Fibroblast of the conjunctiva (primary cell): ENCODE results near the gene JOSD1.

Experiments used
- DNase-seq: peaks from one replicate; pipeline ENCODE4 v3.0.0-alpha.2; 2010; ENCODE audit warnings: low read depth

Gene JOSD1

DNA sequence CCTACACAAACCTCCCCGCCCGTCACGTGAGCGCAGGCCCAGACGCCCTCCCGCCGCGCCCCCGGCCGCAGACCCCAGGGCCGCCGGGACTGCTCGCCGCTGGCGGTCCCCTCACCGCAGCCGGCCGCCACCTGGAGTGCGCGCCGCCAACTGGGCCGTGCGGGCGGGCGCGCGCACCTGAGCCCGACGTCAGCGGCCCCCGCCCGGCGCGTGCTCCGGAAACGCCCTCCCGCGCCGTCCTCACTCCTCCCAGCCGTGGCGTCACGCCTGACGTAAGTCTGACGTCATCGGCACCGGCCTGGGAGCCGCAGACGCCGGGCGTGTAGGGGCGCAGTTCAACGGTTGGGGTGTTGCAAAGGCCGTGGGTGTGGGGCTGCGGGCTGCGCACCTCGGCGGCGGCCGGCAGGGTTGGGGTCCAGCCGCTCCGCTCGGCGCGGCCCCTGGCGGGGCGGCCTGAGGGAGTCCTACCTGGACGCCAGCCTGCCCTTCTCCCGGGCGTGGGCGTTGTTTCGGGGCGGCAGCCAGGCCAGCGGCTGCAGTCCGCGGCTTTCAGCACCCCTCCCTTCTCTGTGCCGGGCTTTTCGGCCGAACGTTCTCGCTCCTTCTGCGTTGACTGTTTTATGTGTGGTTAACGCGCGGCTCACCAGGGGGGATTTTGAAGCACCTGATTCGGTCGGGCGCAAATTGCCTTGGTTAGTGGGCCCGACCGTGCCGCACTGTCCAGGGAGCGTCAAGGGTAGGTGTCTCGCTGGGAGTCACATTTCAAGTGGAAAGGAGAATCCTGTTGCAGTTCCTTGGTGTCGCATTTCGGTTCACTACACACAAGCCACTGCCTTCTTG lies at the start of gene JOSD1:
TSS of gene JOSD1 (minus strand) at position 155 of the 840 bp plus-strand sequence. CDS start 956 bp downstream, outside the sequence.
- peak; percentile 82 for DNase-seq

DNA sequence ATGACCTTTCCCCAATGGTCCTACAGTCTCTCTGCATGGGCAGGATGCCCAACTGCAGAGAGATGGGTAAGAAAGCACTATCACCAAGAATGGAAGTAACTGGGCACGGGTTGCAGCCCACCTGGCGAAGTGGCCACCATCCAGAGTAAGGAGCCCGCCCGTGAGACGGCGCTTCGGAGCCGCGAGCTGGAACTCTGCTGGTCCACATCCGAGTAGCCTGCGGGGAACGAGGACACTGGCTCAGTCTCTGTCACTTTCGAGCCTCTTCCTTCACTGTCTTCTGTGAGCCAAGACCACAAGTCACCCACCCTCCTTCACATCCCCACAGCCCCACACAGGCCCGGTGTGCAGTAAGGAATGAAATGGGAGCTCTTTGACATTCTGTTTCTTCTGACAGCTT lies 49.4 kb upstream of the JOSD1 start:
- no peak for DNase-seq

DNA sequence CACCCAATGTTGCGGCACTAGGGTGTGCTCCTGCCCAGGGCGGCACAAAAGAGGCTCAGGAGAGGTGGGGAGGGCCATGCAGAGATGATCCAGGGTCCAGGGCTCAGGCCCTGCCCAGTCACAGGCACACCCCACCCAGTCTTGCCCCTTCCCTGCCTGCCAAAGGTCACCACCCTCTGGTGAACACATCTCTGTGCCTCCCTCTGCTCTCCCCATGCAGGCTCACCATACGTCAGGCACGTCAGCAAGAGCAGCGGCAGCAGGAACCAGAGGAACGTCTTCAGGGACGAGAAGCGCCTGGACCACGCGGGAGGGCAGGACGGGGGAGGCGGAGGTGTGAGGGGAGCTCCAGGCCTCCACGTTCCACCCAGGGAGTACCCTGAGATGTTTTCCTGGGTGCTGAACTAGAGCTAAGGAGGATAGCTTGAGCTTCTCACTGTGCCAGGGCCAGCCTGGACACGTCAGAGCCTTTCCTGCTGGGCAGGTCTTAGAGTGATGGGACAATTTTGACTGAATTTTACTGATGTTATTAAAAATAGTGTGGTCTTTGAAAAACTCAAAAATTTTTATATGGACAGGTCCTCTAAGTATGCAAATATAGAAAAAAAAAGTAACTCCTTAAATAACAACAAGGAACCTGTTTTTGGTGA lies 47.9 kb upstream of the JOSD1 start:
- no peak for DNase-seq

DNA sequence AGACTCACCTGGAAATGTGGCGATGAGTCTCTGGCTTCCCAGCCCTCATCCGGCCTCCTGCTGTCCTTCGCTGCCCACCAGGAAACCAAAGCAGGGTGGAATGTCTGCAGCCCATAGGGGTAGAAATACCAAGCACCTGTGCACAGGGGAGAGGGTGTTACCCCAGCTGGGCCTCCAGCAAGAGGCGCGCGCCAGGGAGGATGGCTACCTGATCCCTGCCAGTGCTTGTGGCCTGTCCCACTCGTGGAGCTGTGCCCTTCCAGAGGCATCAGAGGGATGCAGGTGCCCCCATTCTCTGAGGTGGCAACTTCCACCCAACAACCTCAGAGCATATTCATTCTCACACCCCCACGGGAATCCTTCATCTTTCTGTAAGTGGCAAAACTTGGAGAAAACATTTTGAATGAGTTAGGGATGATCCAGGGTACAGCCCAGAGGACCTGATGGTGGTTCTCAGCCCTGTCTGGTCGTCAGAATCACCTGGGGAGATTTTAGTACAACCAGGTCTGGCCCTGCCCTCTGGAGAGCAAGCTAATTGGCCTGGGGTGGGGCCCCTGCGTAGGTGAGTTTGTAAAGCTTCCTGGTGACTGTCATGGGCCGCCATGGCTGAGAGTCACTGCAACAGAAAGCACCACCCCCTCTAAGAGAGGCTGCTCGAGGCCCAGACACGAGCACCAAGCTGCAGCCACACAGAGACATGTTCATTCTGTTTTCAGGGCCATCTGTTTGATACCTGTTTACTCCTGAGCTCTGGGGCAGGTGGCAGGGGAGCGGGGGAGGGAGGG lies 45.1 kb upstream of the JOSD1 start:
- DNase-seq: no peak

DNA sequence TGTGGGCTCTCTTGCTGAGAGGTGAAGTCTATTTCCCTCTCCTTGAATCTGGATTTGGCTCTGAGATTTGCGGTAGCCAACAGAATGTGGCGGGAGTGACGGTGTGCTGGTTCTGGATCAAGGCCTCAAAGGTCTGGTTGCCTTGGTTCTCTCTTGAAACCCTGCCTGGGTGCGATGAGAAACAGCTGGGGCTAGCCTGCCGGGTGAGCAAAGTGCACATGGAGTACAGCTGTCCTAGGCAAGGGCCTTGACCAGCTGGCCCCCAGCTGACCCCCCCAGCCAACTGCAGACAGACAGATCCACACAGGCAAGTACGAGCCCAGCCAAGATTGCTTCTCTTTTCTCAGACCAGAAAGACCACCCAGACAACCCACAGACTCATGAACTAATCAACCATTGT lies 44.2 kb upstream of the JOSD1 start:
- no peak for DNase-seq

DNA sequence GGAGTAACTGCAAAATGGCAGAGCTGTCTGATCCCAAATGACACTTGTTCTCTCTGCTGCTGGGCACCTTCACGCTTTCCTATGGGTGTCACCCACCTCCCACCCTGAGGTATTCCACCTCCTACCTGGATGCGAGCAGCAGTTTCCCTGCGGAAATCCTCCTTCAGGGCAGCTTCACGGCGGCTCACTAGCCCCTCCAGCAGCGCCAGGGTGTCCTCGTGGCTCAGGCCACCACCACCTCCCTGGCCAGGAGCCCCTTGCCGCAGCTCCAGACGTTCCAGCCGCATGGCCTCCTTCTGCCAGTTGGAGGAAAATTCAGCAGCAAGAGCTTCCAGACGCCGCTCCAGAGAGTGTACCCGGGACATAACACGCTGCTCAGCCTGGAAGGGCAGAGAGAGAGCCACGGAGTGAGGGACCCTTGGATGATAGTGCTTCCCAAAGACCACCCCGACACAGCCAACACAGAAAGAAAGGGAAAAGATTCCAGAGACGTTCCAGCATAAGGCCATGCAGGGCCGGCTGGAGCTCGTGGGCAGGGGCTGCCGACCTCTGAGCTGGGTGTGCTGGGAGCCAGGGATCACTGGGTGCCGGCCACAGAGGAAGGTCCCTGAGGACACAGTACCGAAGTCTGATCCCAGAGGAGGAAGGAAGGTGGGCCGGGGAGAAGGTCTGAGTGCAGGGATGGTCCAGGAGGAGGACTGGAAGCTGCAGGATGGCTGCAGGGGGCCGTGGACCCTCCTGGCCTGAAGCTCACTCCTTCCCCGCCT lies 41.6 kb upstream of the JOSD1 start:
- DNase-seq: no peak

DNA sequence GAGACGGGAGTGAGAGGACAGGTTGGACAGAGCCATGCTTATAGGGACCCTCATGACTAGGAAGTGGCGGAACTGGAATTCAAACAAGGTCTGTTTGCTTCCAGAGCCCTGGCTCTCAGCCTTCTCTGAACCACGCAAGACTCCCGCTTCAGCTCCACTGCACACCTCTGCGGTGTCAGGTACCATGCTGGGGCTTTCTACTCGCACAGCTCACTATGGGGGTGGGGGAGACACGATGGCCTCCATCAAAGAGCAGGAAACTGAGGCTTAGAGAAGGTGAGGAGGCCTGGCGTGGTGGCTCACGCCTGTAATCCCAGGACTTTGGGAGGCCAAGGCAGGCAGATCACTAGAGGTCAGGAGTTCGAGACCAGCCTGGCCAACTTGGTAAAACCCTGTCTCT lies 40.8 kb upstream of the JOSD1 start:
- DNase-seq: no peak

DNA sequence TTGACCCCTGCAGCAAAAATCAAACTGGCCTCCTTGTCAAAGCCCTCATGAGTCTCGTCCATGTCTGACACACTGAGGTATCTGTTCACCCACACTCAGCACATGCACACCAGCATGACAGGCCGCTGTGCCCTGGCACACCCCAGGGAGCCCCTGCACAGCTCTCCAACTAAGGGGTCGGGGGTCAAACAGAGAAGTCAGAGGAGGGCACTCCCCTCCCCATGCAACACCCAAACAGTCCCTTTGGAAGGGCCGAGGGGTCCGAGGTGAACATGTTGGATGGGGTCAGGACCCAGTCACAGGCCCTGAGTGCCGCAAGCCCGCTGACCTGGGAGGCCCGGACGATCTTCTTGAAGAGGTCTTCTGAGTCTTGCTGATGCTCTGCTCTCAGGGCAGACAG lies 40.4 kb upstream of the JOSD1 start:
- DNase-seq: no peak

DNA sequence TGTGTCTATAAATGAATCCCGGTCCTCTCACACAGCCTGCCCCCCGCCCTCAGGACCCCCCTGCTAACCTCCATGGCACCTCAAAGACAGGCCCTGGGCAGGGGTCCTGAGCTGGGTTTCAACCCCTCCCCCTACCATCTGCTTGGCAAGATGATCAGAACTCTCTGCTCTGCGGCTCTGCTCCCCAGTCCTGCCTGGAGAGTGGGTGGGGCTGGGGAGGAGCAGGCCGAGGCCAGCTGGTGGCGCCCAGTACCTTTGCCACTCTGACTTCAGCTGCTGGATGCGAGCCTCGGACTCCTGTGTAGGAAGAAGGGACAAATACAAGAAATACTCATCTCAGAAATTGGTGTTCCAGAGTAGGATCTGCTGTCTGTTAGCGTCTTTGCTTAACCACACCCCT lies 40.0 kb upstream of the JOSD1 start:
- no peak for DNase-seq

DNA sequence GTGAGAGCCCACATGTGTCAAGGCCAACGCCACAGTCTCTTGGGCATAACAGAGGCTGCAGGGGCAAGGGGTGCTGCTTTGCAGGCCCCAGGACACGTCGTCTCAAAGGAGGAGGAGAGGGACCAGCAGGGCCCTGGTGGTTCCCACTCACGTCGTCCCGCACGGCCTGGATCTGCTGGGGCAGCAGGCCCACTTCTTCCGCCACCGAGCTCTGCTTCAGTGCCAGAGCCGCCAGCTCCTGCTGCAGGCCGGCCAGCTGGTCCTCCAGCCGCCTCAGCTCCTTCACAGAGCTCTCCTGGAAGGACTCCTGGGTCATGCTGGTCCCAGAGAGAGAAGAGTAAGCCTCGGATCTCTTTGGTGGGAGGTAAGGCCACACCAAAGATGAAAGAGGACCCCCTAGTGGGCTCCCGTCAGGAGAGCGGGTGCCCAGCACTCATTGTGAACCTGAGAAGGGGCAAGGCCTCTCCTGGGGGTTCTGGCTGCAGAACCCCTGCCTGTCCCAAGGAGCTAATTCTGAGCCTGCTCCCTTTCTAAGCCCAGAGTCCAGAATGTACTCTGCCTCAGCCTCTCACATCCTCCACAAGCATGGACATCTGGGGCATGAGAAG lies 39.5 kb upstream of the JOSD1 start:
- DNase-seq: no peak

DNA sequence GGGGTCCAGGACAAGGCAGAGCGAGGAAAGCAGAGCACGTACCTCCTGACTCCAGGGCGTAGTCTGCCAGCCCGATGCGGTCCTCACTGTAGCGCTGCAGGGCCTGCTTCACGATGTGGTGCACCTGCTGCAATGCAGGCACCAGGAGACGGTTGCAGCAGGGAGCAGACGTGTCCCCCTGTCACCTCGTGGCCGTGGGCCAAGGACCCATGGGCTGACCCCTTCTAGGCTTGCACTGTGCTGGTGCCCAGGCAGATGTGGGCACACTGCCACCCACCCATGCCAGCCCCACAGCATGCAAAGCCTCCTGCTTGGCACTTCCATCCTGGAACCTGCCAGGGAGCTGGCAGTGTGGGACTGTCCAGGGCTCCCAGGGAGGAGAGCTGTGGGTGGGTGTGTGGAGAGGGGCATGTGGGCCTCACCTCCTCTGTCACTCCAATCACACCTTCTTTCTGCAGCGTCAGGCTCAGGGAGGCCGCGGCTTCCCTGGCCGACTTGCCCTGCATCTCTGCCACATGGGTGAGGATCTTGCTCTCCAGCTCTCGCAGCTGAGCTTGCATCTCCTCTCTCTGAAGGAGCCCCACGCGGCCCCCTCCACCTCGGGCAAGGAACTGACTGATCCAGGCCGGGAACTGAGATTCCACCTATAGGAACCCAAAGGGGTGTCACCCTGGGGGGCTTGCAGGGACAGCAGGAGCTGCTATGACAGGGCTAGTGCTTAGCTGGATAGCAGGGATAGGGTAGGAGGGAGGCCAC lies 38.7 kb upstream of the JOSD1 start:
- no peak for DNase-seq

DNA sequence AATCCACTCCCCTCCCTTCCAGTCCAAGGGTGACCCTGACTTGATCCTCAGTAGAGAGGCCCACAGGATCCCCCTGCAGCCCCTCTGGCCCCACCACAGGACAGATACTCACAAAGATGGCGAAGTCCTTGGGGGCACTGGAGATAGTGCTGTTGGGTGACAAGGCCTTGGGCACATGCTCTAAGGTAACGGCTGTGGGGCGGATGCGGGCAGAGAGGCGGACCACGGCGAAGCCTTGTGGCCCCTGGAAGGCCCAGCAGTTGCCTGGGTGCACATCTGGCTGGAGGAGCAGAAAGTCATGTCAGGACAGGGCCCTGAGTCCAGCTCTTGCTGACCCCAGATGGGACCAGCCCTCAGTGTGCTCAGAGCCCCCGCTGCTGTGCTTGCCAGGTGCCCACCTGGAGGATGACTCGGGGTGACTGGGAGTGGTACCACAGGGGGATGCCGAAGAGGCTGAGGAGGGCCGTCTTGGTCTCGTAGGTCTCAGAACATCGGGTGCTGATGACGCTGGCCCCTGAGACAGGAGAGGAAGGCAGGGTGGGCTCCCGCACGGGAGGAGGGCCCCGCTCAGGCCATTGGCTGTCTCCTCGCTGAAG lies 37.8 kb upstream of the JOSD1 start:
- DNase-seq: no peak

DNA sequence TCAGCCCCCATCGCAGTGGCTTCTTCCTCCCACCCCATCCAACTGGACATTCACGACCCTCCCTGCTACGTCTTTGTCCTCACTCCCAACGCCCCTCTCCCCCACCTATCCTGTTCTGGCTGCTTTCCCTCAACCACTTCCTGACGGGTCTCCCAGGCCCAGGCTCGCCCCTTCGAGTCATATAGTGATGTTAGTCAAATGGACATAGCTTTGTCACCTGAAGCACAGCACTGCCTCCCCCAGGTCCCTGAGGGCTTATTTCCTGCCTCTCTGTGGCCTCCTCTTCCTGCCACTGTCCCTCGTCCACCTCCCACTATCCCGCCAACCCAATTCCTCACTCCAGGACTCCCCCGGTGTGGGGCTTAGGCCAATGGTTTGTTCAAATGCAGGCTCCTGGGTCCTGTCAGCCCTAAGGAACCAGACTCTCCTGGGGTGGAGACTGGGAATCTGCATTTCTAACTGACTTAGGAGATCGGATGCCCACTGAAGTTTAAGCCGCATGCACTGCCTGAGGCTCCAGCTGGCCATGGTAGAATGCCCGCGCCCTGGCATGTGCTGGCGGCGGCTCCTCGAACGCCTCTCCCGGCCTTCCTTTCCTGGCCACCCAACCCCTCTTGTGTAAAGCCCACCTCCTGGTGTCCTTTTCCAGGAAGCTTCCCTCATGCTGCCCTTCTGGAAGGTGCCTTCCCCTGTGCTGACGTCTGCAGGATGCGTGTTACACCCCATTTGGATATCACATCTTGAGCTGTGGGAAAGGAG lies 36.7 kb upstream of the JOSD1 start:
- no peak for DNase-seq

DNA sequence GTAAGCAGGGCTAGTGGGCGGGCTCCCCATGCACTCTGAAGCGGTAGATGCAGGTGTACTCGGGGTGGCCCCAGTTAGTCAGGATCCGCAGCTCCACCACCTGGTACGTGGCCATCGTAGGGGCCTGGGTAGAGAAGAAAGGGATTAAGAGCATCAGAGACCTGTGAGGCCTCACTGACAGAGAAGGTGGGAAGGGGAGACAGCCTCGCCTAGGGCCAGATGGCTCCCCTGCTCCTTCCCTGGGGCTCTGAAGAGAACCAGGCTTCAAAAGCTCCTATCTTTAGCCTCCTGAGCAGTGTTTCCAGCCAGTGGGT lies 35.5 kb upstream of the JOSD1 start:
- no peak for DNase-seq

DNA sequence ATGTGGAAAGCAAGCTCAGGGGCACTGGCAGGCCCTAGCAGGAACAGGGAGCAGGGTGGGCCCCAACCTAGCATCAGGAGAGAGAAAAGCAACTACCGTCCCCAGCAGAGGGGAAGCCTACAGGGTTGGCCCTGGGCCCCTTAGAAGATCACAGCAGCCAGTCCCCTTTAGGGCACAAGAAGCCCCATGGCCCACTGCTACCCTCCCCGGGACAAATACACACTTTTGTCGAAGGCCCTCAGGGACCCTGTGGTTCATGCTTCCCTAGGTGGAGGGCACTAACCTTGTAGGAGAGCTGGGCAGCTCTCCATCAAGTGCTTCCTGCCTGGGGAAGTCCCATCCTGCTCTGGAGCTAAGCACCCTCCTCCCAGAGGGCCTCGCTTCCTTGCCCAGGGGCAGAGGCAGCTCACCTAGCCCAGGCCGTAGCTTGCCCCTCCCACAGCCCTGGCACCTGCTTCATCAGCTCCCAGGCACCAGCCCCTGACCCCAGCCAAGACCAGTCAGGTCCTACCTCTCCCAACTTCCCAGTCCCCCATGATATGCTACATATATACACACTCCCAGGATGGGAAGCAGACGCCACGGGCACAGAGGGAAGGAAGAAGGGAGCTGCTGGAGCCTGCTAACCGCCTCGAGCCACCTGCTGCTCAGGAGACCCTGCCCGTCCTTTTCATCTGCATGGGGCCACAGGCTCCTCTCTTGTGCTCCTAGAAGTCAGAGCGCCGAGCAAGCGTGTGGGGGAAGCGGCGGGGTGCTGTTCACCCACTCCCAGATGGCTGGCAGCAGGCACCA lies 34.9 kb upstream of the JOSD1 start:
- DNase-seq: no peak

DNA sequence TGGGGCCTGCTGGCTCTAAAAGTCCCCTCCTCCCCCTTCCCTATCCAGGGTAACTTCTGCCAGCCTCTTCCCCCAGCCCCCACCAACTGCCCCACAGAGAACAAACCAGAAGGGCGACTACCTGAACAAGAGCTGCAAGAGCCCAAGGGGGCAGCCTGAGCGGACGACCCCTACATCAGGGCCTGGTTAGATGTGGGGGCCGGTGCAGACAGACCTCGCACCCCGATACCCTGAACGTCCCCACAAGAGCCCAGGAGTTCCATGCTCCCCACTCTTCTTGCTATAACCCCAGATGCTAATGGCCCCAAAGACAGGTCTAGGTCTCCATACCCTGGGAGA lies 34.4 kb upstream of the JOSD1 start:
- no peak for DNase-seq

DNA sequence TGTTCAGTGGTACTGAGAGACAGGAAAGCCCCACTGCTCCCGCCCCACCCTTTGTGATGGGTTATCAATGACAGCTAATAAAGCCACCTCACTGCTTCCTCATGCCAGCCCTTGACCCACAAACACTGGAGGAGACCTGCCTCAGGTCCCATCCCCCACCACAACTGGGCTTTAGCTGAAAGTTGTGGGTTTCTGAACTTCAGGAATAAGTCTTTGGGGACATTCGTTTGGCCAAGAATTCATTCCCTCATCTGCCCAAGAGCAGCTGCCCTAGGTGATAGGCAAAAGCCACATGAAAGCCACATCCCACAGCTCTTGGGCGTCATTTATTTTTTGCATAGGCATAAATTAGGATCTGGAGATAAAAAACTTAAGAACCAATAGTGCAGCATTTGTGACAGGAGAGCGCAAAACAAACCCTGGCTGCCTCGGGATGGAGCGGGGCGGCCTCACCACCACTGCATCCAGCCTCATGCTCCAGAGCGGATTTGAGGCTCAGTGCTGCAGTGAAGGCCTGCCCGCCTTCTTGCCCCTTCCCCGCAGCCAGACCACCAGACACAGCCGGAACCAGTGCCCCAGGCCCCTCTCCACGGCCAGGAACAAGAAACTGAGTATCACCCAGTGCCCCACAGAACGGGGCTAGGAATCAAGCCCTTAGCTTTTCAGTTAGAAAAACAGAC lies 33.8 kb upstream of the JOSD1 start:
- no peak for DNase-seq

DNA sequence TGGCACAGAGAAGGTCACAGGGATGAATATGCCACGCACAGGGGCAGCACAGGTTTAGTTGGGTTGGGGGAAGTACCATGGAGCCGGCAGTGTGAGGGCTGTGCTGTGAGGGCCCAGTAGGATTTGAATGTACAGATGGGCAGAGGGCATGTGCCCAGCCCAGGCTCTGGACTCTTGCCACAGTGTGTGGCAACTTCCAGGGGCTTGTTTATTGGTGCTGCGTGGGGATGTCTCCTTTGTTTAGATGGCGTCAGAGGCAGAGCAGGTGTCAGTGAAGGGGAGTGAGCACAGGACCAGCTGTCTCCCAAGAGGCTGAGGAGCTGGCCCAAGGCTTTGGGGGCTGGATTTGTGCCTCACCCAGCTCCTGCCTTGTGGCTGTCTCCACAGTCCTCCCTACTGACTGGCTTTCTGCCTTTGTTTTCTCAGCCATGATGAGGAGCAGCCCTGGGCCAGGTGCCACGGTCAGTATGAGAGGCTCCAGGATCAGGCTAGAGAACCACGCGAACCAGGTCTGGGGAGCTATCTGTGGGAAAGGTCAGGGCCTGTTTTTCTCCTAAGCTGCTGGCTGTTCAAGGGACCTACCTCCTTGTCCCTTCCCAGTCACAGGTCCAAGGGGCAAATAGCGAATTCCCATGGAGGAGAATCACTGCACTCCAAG lies 33.1 kb upstream of the JOSD1 start:
- DNase-seq: no peak
